BE2C (cell line): Measurements from ENCODE around the gene NRXN3.
"Not testable (repeated sequence)": the region's sequence is repeated elsewhere in the genome, so short reads cannot be mapped to it uniquely, and the experiment has no call there.

Experiments
- DNase-seq: peaks from one replicate; pipeline ENCODE4 v3.0.0-alpha.2; 2020
- H3K27me3 ChIP-seq: fragments of 250-450 bp; sonication (Bioruptor Pico); 2 replicates; pipeline ENCODE4 v1.5.1; 2020; ENCODE audit warnings: mild to moderate bottlenecking
- H3K36me3 ChIP-seq: fragments of 250-450 bp; sonication (Bioruptor Pico); 2 replicates; pipeline ENCODE4 v1.5.1; 2020; ENCODE audit warnings: mild to moderate bottlenecking
- H3K4me1 ChIP-seq: fragments of 250-450 bp; sonication (Bioruptor Pico); 2 replicates; pipeline ENCODE4 v1.5.1; 2020
- H3K4me3 ChIP-seq: 2 replicates; pipeline ENCODE4 v1.5.1; 2011; ENCODE audit warnings: low read depth, low read length
- H3K9me3 ChIP-seq: fragments of 250-450 bp; sonication (Bioruptor Pico); 2 replicates; pipeline ENCODE4 v1.5.1; 2020
- TF ChIP-seq, protein P1 (sequence below): IDR thresholded peaks from 2 replicates; pipeline ENCODE4 v1.5.1; 2012; ENCODE audit warnings: mild to moderate bottlenecking, low read depth, low read length

NRXN3 gene

DNA sequence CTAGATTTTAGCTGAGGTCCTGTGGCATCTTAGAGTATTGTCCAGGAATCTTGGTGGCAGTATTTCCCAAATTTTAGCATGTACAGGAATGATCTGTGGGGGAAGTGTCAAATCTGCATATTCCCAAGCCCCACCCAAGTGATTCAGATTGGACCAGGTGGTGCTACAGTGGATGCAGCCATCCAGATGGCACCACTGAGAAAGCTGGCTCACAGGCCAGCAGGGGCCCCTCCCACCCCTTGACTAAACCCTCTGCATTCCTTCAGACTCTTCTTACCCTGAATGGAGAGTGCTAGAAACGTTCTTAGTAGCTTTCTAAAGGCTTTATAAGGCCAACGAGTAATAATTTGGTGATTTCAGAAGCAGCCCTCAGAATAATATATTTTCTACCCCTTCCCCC lies 255.2 kb downstream of the NRXN3 start:
- no peak for DNase-seq
- no peaks in the 10 kb centered on the region for H3K27me3 ChIP-seq
- TF ChIP-seq, protein P1, sequence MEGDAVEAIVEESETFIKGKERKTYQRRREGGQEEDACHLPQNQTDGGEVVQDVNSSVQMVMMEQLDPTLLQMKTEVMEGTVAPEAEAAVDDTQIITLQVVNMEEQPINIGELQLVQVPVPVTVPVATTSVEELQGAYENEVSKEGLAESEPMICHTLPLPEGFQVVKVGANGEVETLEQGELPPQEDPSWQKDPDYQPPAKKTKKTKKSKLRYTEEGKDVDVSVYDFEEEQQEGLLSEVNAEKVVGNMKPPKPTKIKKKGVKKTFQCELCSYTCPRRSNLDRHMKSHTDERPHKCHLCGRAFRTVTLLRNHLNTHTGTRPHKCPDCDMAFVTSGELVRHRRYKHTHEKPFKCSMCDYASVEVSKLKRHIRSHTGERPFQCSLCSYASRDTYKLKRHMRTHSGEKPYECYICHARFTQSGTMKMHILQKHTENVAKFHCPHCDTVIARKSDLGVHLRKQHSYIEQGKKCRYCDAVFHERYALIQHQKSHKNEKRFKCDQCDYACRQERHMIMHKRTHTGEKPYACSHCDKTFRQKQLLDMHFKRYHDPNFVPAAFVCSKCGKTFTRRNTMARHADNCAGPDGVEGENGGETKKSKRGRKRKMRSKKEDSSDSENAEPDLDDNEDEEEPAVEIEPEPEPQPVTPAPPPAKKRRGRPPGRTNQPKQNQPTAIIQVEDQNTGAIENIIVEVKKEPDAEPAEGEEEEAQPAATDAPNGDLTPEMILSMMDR, result no peak

DNA sequence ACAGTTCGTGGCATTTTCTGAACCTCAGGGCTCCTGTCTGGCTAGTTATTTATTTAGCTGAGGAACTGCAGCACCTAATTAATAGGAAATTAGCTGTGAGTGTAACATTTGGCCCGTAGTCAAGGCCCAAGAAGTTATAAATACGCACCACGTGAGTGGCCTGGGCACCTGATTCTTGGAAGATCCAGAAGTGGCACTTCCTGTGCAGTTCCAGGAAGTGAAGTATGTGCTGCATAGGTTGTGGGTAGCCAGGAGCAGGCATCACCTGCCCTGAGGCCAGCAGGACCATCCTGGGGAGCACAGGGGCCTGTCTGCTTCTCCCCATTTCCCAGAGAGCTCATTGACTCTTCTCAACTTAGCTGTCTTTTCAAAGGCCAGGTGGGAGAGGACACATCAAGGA lies 255.6 kb downstream of the NRXN3 start:
- TF ChIP-seq, protein P1, result no peak
- Histone ChIP-seq H3K36me3 (no peaks in the 10 kb centered on the region), H3K4me1 (no peaks in the 10 kb centered on the region), H3K4me3 (no peak overlapping the region), H3K27me3 (no peaks in the 10 kb centered on the region), H3K9me3 (no peaks in the 10 kb centered on the region)
- DNase-seq, result no peak

More for the DNA sequence above, 255.2 kb downstream of the NRXN3 start:
- Histone ChIP-seq H3K36me3 (no peaks in the 10 kb centered on the region), H3K4me1 (no peaks in the 10 kb centered on the region), H3K9me3 (no peaks in the 10 kb centered on the region), H3K4me3 (no peak overlapping the region)

DNA sequence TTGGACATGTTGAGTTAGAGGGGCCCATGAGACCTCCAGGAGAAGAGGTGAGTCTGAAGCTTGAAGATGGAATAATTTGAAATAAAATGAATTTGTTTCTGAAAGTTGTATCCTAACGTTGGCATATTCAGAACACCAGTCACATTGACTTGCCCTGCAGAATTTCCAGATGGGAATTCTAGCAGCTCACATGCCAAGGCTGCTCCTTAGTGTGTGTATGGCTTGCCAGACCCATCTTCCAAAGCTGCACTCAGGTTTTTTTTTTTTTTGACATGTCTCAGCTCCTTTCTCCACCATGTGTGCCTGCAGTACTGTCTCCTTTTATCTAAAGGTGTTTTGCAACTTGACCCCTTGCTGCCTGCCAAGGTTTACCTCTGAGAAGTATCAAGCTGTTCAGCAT lies 261.9 kb downstream of the NRXN3 start:
- Histone ChIP-seq H3K9me3 (no peaks in the 10 kb centered on the region), H3K4me1 (no peaks in the 10 kb centered on the region)
- TF ChIP-seq, protein P1, result no peak

DNA sequence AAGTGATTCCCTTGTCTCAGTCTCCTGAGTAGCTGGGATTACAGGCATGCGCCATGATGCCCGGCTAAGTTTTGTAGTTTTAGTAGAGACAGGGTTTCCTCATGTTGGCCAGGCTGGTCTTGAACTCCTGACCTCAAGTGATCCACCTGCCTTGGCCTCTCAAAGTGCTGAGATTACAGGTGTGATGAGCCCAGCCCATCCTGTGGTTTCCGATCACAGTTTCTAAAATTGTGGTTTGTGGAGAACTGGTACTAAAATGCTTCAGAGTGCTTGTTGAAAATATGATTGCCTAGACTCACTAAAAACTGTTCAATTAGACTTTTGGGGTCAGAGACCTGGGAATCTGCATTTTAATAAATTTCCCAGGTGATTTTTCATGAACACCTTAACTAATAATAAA lies 267.3 kb downstream of the NRXN3 start:
- H3K36me3 ChIP-seq, H3K9me3 ChIP-seq, H3K27me3 ChIP-seq, DNase-seq, H3K4me1 ChIP-seq, H3K4me3 ChIP-seq: not testable (repeated sequence)

More for the DNA sequence above, 261.9 kb downstream of the NRXN3 start:
- no peaks in the 10 kb centered on the region for H3K36me3 ChIP-seq
- H3K4me3 ChIP-seq, result no peak overlapping the region
- DNase-seq, result no peak
- H3K27me3 ChIP-seq, result no peaks in the 10 kb centered on the region

DNA sequence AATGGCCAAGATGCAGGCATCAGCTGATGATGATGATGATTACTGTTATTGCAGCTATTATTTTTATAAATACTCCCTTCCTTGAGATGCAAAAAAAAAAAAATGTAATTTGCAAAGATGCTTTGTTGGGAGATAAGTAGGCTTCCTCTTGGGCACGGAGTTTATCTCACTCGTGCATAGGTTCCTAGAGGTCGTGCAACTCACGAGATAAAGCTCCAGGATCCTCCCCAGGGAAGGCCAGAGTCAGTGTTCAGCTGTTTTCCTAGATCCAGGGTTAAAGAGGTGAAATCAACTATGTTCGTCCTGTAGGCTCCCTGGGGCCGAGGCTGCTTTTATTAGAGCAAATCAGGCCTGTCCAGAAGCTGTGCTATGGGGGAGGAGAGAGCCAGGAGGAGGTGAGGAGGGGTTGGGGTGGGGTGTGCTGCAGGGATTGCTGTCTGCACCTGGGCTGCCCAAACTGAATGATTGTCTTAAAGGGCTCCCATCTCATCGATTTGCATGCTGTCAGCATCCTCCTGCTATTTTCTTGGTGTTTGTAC lies 270.3 kb downstream of the NRXN3 start:
- TF ChIP-seq, protein P1, result no peak
- Histone ChIP-seq H3K4me3 (no peak overlapping the region), H3K36me3 (no peaks in the 10 kb centered on the region), H3K4me1 (no peaks in the 10 kb centered on the region), H3K9me3 (no peaks in the 10 kb centered on the region), H3K27me3 (no peaks in the 10 kb centered on the region)
- no peak for DNase-seq

DNA sequence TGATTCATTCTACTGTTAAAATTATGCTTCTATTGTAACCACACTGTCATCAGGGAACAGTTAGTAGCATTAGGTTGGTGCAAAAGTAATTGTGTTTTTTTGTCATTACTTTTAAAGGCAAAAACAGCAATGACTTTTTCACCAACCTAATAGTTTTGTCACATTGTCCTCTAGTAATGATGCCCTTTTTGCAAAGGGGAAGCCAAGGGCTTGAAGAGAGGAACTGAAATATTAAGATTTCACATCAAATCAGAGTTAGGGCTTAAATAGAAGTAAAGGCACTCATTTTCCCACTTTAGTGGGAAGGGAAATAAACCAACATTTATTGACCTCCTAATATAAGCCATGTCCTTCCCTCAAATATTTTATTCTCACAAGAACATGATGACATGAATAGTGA lies 273.7 kb downstream of the NRXN3 start:
- H3K27me3 ChIP-seq, result no peaks in the 10 kb centered on the region
- H3K4me3 ChIP-seq, result no peak overlapping the region
- H3K4me1 ChIP-seq, result no peaks in the 10 kb centered on the region
- no peaks in the 10 kb centered on the region for H3K9me3 ChIP-seq
- DNase-seq, result no peak
- no peaks in the 10 kb centered on the region for H3K36me3 ChIP-seq
- TF ChIP-seq, protein P1, result no peak

DNA sequence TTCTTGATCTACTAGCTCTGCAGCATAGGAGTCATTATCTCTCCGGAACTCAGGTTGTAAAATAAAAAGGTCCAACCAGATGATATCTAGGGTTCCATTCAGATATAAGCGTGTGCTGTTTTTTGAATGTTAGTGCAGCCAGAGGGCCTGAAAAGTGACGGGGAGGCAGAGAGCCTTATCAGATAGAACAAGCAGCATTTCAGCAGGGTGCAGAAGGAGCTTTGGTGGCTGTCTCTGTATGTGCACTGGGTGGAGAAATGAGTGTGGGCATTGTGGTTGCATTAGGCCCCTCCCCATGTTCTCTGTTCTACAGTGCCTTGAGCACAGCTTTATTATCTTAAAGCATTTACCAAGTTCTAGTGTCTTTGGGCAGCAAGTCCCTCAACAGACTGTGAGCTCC lies 275.1 kb downstream of the NRXN3 start:
- H3K9me3 ChIP-seq, result no peaks in the 10 kb centered on the region
- H3K4me3 ChIP-seq, result no peak overlapping the region
- H3K4me1 ChIP-seq, result no peaks in the 10 kb centered on the region
- TF ChIP-seq, protein P1, result no peak
- no peaks in the 10 kb centered on the region for H3K27me3 ChIP-seq
- no peak for DNase-seq
- H3K36me3 ChIP-seq, result no peaks in the 10 kb centered on the region
